Mesenchymal stem cell (in vitro differentiated cells and primary cell): ENCODE results near the gene SELENOW.

Source experiments
- DNase-seq: peaks from one replicate; pipeline ENCODE4 v3.0.0-alpha.2; 2013
- H2AFZ ChIP-seq: one replicate; pipeline ENCODE4 v1.6.1; 2013; ENCODE audit warnings: low read depth, mild to moderate bottlenecking, control low read depth, inconsistent platforms, low read length, moderate library complexity
- H2AK5ac ChIP-seq: 2 replicates; pipeline ENCODE4 v1.6.1; 2013; ENCODE audit warnings: low read length, moderate library complexity, mild to moderate bottlenecking, inconsistent platforms; ENCODE audit not compliant: severe bottlenecking
- H2BK120ac ChIP-seq: one replicate; pipeline ENCODE4 v1.6.1; 2013; ENCODE audit warnings: low read depth, mild to moderate bottlenecking, inconsistent platforms, low read length, moderate library complexity
- H2BK12ac ChIP-seq, 2 experiments: one replicate each; pipeline ENCODE4 v1.6.1; 2013; ENCODE audit warnings: inconsistent platforms in 2 of 2, low read length in 2 of 2, mild to moderate bottlenecking in 2 of 2, moderate library complexity in 2 of 2, control low read depth in 1 of 2
- H2BK15ac ChIP-seq: one replicate; pipeline ENCODE4 v1.6.1; 2013; ENCODE audit warnings: mild to moderate bottlenecking, low read depth, inconsistent platforms; ENCODE audit not compliant: poor library complexity, severe bottlenecking
- H2BK5ac ChIP-seq: 2 replicates; pipeline ENCODE4 v1.6.1; 2013; ENCODE audit warnings: low read depth, mild to moderate bottlenecking, low read length, control low read depth, inconsistent platforms; ENCODE audit not compliant: poor library complexity, severe bottlenecking
- H3K14ac ChIP-seq, 2 experiments: one replicate each; pipeline ENCODE4 v1.6.1; 2013; ENCODE audit warnings: inconsistent platforms in 2 of 2, low read length in 2 of 2, control low read depth in 1 of 2, mild to moderate bottlenecking in 1 of 2, moderate library complexity in 1 of 2
- H3K18ac ChIP-seq, 2 experiments: one replicate each; pipeline ENCODE4 v1.6.1; 2013; ENCODE audit warnings: inconsistent platforms in 2 of 2, low read length in 2 of 2, control low read depth in 1 of 2, low read depth in 1 of 2, mild to moderate bottlenecking in 1 of 2
- H3K23ac ChIP-seq, 2 experiments: one replicate each; pipeline ENCODE4 v1.6.1; 2013; ENCODE audit warnings: inconsistent platforms in 2 of 2, low read length in 2 of 2, mild to moderate bottlenecking in 2 of 2, moderate library complexity in 2 of 2, control low read depth in 1 of 2
- H3K27ac ChIP-seq: 2 replicates; pipeline ENCODE4 v1.5.1; 2013; ENCODE audit warnings: mild to moderate bottlenecking, moderate library complexity, low read length, control low read depth, inconsistent platforms; ENCODE audit not compliant: poor library complexity, severe bottlenecking
- H3K27me3 ChIP-seq, 2 experiments: 2 replicates each; pipeline versions ENCODE4 v1.6.1 to v1.7.0; 2013; ENCODE audit warnings: low read length in 2 of 2, mild to moderate bottlenecking in 2 of 2, moderate library complexity in 2 of 2, control low read depth in 1 of 2, inconsistent platforms in 1 of 2; ENCODE audit not compliant: control insufficient read depth in 1 of 2, insufficient read depth in 1 of 2
- H3K36me3 ChIP-seq, 2 experiments: 2 replicates each; pipeline versions ENCODE4 v1.6.1 to v1.7.0; 2013; ENCODE audit warnings: low read length in 2 of 2, control low read depth in 1 of 2, inconsistent platforms in 1 of 2, low read depth in 1 of 2, mild to moderate bottlenecking in 1 of 2; ENCODE audit not compliant: insufficient read depth in 2 of 2, control insufficient read depth in 1 of 2
- H3K4ac ChIP-seq, 2 experiments: one replicate each; pipeline ENCODE4 v1.6.1; 2013; ENCODE audit warnings: inconsistent platforms in 2 of 2, low read length in 2 of 2, mild to moderate bottlenecking in 2 of 2, moderate library complexity in 2 of 2, control low read depth in 1 of 2, low read depth in 1 of 2
- H3K4me1 ChIP-seq: 2 replicates; pipeline ENCODE4 v1.6.1; 2013; ENCODE audit warnings: low read depth, low read length, control low read depth; ENCODE audit not compliant: control insufficient read depth, insufficient read depth
- H3K4me2 ChIP-seq: 2 replicates; pipeline ENCODE4 v1.6.1; 2013; ENCODE audit warnings: low read length, mild to moderate bottlenecking, inconsistent platforms; ENCODE audit not compliant: poor library complexity, severe bottlenecking
- H3K4me3 ChIP-seq, 2 experiments: 2 replicates each; pipeline versions ENCODE4 v1.5.1 to v1.7.0; 2013; ENCODE audit warnings: low read length in 2 of 2, mild to moderate bottlenecking in 2 of 2, control low read depth in 1 of 2, low read depth in 1 of 2; ENCODE audit not compliant: insufficient read depth in 1 of 2
- H3K79me1 ChIP-seq: replicated peaks from 2 replicates; pipeline ENCODE4 v1.6.1; 2013; ENCODE audit warnings: mild to moderate bottlenecking, control low read depth, low read length, inconsistent platforms; ENCODE audit not compliant: poor library complexity, severe bottlenecking
- H3K9ac ChIP-seq: 2 replicates; pipeline ENCODE4 v1.7.0; 2013; ENCODE audit warnings: mild to moderate bottlenecking, low read length, moderate library complexity
- H3K9me3 ChIP-seq: 2 replicates; pipeline ENCODE4 v1.7.0; 2013; ENCODE audit warnings: mild to moderate bottlenecking, low read length; ENCODE audit not compliant: control insufficient read depth
- H4K8ac ChIP-seq: one replicate; pipeline ENCODE4 v1.6.1; 2013; ENCODE audit warnings: inconsistent platforms, mild to moderate bottlenecking, low read length, moderate library complexity
- H4K91ac ChIP-seq: one replicate; pipeline ENCODE4 v1.6.1; 2013; ENCODE audit warnings: mild to moderate bottlenecking, low read length, inconsistent platforms
- WGBS: methylation state at CpG from one replicate; pipeline ENCODE4 v1.1.7; 2013; ENCODE audit warnings: mixed read lengths; 5-methylcytosine and 5-hydroxymethylcytosine counted together

The SELENOW gene

DNA sequence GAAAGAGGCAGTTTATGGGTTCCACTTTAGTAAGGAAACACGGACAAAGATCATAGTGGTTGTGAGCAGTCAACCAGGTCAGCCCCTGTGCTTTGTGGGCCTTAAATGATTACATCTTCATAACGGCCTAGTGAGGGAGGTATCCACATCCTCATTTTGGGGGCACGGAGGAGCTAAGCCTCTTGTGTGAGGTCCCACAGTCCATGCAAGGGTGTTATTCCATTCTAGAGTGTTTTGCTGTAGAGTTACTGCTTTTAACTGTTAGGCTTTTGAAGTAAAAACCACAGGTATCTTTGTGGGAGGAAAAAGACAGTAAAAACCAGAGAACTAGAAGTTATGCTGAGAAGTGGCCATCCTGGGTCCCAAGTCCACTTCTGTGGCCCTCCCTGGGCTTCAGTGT is 29.2 kb upstream of the SELENOW start:
- Histone ChIP-seq H3K27me3 (no peaks in the 10 kb centered on the region), H3K23ac (no peak overlapping the region), H3K36me3 (peaks cover 69 to 75% of the 10 kb centered on the region in 2 experiments), H4K8ac (no peak overlapping the region), H2BK12ac (no peak overlapping the region), H3K27ac (no peak overlapping the region), H3K79me1 (peaks cover 50% of the 10 kb centered on the region), H3K4me1 (peaks cover 7% of the 10 kb centered on the region), H2AK5ac (no peak overlapping the region), H3K4me3 (no peak overlapping the region), H3K9ac (no peak overlapping the region), H3K9me3 (no peaks in the 10 kb centered on the region), H2BK120ac (no peak overlapping the region), H2BK15ac (no peak overlapping the region), H2BK5ac (no peak overlapping the region), H3K4ac (no peak overlapping the region), H2AFZ (no peak overlapping the region), H3K18ac (no peak overlapping the region), H3K4me2 (no peak overlapping the region), H3K14ac (no peak overlapping the region), H4K91ac (no peak overlapping the region)
- DNase-seq, result no peak
- WGBS, result 97% methylated on average over 3 of the region's 3 CpGs

DNA sequence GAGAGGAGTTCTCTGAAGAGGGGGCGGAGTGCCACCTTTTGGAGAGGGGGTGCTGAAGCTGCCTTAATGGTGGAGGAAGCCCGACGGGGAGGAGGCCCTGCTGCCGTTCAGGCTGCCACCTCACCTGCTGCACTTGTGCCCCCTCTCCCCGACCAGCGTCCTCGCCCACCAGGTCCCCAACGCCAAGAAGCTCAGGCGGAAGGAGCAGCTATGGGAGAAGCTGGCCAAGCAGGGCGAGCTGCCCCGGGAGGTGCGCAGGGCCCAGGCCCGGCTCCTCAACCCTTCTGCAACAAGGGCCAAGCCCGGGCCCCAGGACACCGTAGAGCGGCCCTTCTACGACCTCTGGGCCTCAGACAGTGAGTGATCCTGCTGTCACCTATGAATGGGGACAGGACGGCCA is 27.8 kb upstream of the SELENOW start:
- peaks cover 78 to 89% of the 10 kb centered on the region in 2 experiments for H3K36me3 ChIP-seq
- no peaks in the 10 kb centered on the region for H3K9me3 ChIP-seq
- H3K4me1 ChIP-seq, result peaks cover 7% of the 10 kb centered on the region
- H3K14ac ChIP-seq, result no peak overlapping the region
- no peak overlapping the region for H3K9ac ChIP-seq
- H2AK5ac ChIP-seq, result no peak overlapping the region
- no peak overlapping the region for H3K23ac ChIP-seq
- no peak overlapping the region for H2BK120ac ChIP-seq
- DNase-seq, result no peak
- H3K79me1 ChIP-seq, result peaks cover 58% of the 10 kb centered on the region
- no peak overlapping the region for H3K4me3 ChIP-seq
- 94% methylated on average over 18 of the region's 18 CpGs for WGBS
- no peak overlapping the region for H2BK5ac ChIP-seq
- no peak overlapping the region for H2AFZ ChIP-seq
- no peak overlapping the region for H3K4me2 ChIP-seq
- H4K8ac ChIP-seq, result no peak overlapping the region
- H2BK12ac ChIP-seq, result no peak overlapping the region
- no peaks in the 10 kb centered on the region for H3K27me3 ChIP-seq
- no peak overlapping the region for H2BK15ac ChIP-seq
- no peak overlapping the region for H4K91ac ChIP-seq
- H3K4ac ChIP-seq, result no peak overlapping the region
- no peak overlapping the region for H3K27ac ChIP-seq
- no peak overlapping the region for H3K18ac ChIP-seq

DNA sequence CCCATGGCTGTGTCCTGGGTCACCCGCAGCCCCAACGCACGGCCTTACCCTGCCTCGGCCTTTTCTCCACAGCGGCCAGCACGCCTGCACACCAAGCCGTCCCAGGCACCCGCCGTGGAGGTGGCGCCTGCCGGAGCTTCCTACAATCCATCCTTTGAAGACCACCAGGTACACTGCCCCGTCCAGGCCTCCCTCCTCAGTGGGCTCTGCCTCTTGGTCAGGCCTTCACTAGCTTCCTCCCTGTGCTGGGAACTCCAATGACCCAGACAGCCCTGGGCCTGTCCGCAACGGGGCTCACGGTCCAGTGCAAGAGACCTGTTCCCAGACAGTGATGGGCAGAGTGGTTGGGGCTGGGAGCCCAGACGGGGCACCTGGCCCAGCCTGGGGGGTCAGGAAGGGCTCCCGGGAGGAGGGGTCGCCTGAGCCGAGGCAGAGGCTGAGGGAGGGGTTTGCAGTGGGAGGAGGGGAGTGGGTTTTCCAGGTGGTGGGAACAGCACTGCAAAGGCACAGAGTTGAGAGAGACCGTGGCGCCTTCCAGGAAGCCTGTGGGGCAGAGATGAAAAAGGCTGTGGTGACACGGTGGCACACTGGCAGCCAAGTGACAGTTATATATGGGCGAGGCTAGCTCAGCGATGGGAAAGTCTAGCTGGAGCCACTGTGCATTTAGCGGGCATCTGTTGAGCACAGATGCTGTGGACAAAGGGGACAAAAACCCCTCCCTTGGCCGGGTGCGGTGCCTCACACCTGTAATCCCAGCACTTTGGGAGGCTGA is 25.9 kb upstream of the SELENOW start:
- WGBS, result 93% methylated on average over 27 of the region's 27 CpGs
- H2BK5ac ChIP-seq, result no peak overlapping the region
- no peak overlapping the region for H3K9ac ChIP-seq
- H2AFZ ChIP-seq, result no peak overlapping the region
- peaks cover 57% of the 10 kb centered on the region for H3K79me1 ChIP-seq
- peaks cover 2% of the 10 kb centered on the region for H3K4me1 ChIP-seq
- no peak overlapping the region for H3K4ac ChIP-seq
- H3K14ac ChIP-seq, result no peak overlapping the region
- no peak overlapping the region for H4K91ac ChIP-seq
- H3K27ac ChIP-seq, result no peak overlapping the region
- no peak overlapping the region for H2BK15ac ChIP-seq
- H3K23ac ChIP-seq, result no peak overlapping the region
- H3K36me3 ChIP-seq, result peaks cover 90 to 98% of the 10 kb centered on the region in 2 experiments
- H3K18ac ChIP-seq, result no peak overlapping the region
- no peak overlapping the region for H3K4me3 ChIP-seq
- H4K8ac ChIP-seq, result no peak overlapping the region
- H3K27me3 ChIP-seq, result no peaks in the 10 kb centered on the region
- no peak overlapping the region for H2BK120ac ChIP-seq
- H3K9me3 ChIP-seq, result no peaks in the 10 kb centered on the region
- no peak overlapping the region for H3K4me2 ChIP-seq
- DNase-seq, result no peak
- H2BK12ac ChIP-seq, result no peak overlapping the region
- H2AK5ac ChIP-seq, result no peak overlapping the region

DNA sequence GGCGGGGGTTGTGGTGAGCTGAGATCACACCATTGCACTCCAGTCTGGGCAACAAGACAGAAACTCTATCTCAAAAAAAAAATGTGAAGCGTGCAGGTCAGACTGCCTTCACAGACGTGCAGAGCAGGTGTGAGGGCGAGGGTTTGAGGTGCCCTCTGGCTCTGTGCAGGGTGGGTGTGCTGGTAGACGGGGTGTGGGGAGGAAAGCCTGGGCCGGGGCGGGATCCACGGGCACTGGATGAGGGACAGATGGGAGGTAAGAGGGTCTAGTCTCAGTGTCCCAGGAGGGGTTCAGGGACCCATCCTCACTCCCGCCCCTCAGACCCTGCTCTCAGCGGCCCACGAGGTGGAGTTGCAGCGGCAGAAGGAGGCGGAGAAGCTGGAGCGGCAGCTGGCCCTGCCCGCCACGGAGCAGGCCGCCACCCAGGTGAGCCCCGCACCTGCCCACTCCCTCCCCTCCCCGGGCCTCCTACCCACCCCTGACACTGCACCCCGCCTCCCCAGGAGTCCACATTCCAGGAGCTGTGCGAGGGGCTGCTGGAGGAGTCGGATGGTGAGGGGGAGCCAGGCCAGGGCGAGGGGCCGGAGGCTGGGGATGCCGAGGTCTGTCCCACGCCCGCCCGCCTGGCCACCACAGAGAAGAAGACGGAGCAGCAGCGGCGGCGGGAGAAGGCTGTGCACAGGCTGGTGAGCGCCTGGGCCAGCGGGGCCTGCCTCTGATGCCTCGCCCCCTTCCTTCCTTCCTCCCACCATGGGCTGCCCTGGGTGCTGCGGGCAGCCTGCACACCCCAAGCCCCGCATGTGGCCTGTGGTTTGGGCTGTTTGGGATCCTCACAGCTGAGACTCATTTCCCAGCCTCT is 24.1 kb upstream of the SELENOW start:
- no peak overlapping the region for H3K9ac ChIP-seq
- H3K4ac ChIP-seq, result no peak overlapping the region
- H3K9me3 ChIP-seq, result no peaks in the 10 kb centered on the region
- peaks cover 91 to 95% of the 10 kb centered on the region in 2 experiments for H3K36me3 ChIP-seq
- H2AK5ac ChIP-seq, result no peak overlapping the region
- no peak overlapping the region for H3K4me2 ChIP-seq
- H2AFZ ChIP-seq, result no peak overlapping the region
- H3K23ac ChIP-seq, result no peak overlapping the region
- no peak overlapping the region for H2BK5ac ChIP-seq
- H4K91ac ChIP-seq, result no peak overlapping the region
- no peak overlapping the region for H3K27ac ChIP-seq
- H2BK120ac ChIP-seq, result no peak overlapping the region
- no peaks in the 10 kb centered on the region for H3K27me3 ChIP-seq
- peaks cover 2% of the 10 kb centered on the region for H3K4me1 ChIP-seq
- H3K14ac ChIP-seq, result no peak overlapping the region
- no peak overlapping the region for H2BK12ac ChIP-seq
- H3K18ac ChIP-seq, result no peak overlapping the region
- no peak overlapping the region for H4K8ac ChIP-seq
- no peak overlapping the region for H3K4me3 ChIP-seq
- H3K79me1 ChIP-seq, result peaks cover 49% of the 10 kb centered on the region
- no peak for DNase-seq
- no peak overlapping the region for H2BK15ac ChIP-seq
- WGBS, result 95% methylated on average over 16 of the region's 37 CpGs
